K562 (cell line): ENCODE results near the gene ELMO1. TPM values are rescaled to one million over a fixed set of nuclear protein-coding genes. Genes with fewer than 3 reads are reported as not detected.

Experiments
- ATAC-seq: fragments of 200-7000 bp; cut with Tn5 transposase; 3 replicates; pipeline ENCODE4 v1.9.1; 2020; ENCODE audit warnings: moderate library complexity
- BruUV-seq: library from RNA; stranded (reverse); fragments of 400-500 nt; replicated peaks from 2 replicates; lab custom pipeline; 2021; lab: Mats Ljungman, UMichigan
- CTCF ChIA-PET: fragments of 300-600 bp; formaldehyde crosslinking; extraction: SDS; loops from one replicate; lab custom pipeline; 2021; ENCODE audit warnings: low intra/inter-chr PET ratio; lab: Yijun Ruan, JAX
- POLR2A ChIA-PET: fragments of 300-600, 350-650 bp; sonication (Branson Sonifier 250); formaldehyde crosslinking; extraction: SDS; loops from one replicate; lab custom pipeline; 2021; ENCODE audit warnings: antibody characterized with exemption, inconsistent platforms; lab: Yijun Ruan, JAX
- DNase-seq, 4 experiments: peaks; one replicate each; pipeline versions ENCODE4 v3.0.0 to v3.0.0-alpha.2; 2011 to 2018; ENCODE audit warnings: low spot score in 3 of 4, mixed read lengths in 3 of 4; ENCODE audit errors: extremely low read depth in 1 of 4
- FAIRE-seq: peaks from 2 replicates; lab custom pipeline; 2011; peaks lifted over from hg19 to GRCh38; lab: Jason Lieb, UNC
- H2AFZ ChIP-seq: 2 replicates; pipeline ENCODE4 v1.6.0; 2011; ENCODE audit warnings: low read depth, low read length, control low read depth, inconsistent platforms
- H3K27ac ChIP-seq: fragments of 200-600 bp; 3 replicates; pipeline ENCODE4 v1.8.0; 2011; ENCODE audit warnings: low read depth, mild to moderate bottlenecking, control low read depth, inconsistent platforms, low read length, moderate library complexity, mixed read lengths; ENCODE audit errors: extremely low read depth
- H3K27me3 ChIP-seq, 2 experiments: fragments of 300-600 bp in 1 of 2; 2 replicates in 1 of 2; 3 replicates in 1 of 2; pipeline versions ENCODE4 v1.6.0 to v1.8.0; 2011; ENCODE audit warnings: inconsistent platforms in 2 of 2, low read length in 2 of 2, mild to moderate bottlenecking in 1 of 2, mixed read lengths in 1 of 2, moderate library complexity in 1 of 2; ENCODE audit not compliant: control insufficient read depth in 2 of 2, insufficient read depth in 2 of 2
- H3K36me3 ChIP-seq: fragments of 300-600 bp; 3 replicates; pipeline ENCODE4 v1.8.0; 2011; ENCODE audit warnings: mild to moderate bottlenecking, low read length, inconsistent platforms; ENCODE audit not compliant: control insufficient read depth, insufficient read depth
- H3K4me1 ChIP-seq, 2 experiments: fragments of 200-600 bp in 1 of 2; replicated peaks in 1 of 2; 2 replicates in 1 of 2; 3 replicates in 1 of 2; pipeline versions ENCODE4 v1.5.1 to v1.8.0; 2011; ENCODE audit warnings: inconsistent platforms in 2 of 2, low read length in 2 of 2, mild to moderate bottlenecking in 1 of 2, mixed read lengths in 1 of 2, moderate library complexity in 1 of 2; ENCODE audit not compliant: control insufficient read depth in 2 of 2, insufficient read depth in 2 of 2
- H3K4me2 ChIP-seq: 2 replicates; pipeline ENCODE4 v1.6.1; 2011; ENCODE audit warnings: low read length, control low read depth, inconsistent platforms, mixed read lengths; ENCODE audit not compliant: insufficient read depth
- H3K4me3 ChIP-seq: fragments of 200-600 bp; sonication (generic), shearing (Covaris generic); 2 replicates; pipeline ENCODE4 v1.5.1; 2016; ENCODE audit warnings: control low read depth, inconsistent platforms
- H3K79me2 ChIP-seq: fragments of 200-600 bp; 3 replicates; pipeline ENCODE4 v1.8.0; 2011; ENCODE audit warnings: low read length, inconsistent platforms; ENCODE audit not compliant: control insufficient read depth, insufficient read depth
- H3K9ac ChIP-seq, 2 experiments: 2 replicates each; pipeline versions ENCODE4 v1.6.0 to v1.6.1; 2011; ENCODE audit warnings: low read depth in 2 of 2, low read length in 2 of 2, control low read depth in 1 of 2, inconsistent platforms in 1 of 2, mild to moderate bottlenecking in 1 of 2, mixed read lengths in 1 of 2; ENCODE audit not compliant: insufficient read depth in 1 of 2
- H3K9me1 ChIP-seq: one replicate; pipeline ENCODE4 v1.6.0; 2011; ENCODE audit warnings: inconsistent platforms, mild to moderate bottlenecking, low read length, moderate library complexity; ENCODE audit not compliant: control insufficient read depth, insufficient read depth
- H3K9me3 ChIP-seq: replicated peaks from 2 replicates; pipeline ENCODE4 v1.5.1; 2011; ENCODE audit warnings: low read depth, low read length, inconsistent platforms; ENCODE audit not compliant: control insufficient read depth, insufficient read depth
- H4K20me1 ChIP-seq: replicated peaks from 2 replicates; pipeline ENCODE4 v1.6.1; 2011; ENCODE audit warnings: low read length, inconsistent platforms, mixed read lengths; ENCODE audit not compliant: control insufficient read depth, insufficient read depth
- CREM ChIP-seq: IDR thresholded peaks from 2 replicates; pipeline ENCODE4 v1.6.1; 2014; ENCODE audit warnings: antibody characterized with exemption, low read depth
- ETV5 ChIP-seq: sonication (generic); formaldehyde crosslinking; IDR thresholded peaks from 2 replicates; pipeline ENCODE4 v1.4.0; 2020; ENCODE audit warnings: low read depth, mild to moderate bottlenecking, missing genetic modification reagents
- FOXK1 ChIP-seq: sonication (generic); formaldehyde crosslinking; IDR thresholded peaks from 2 replicates; pipeline ENCODE4 v1.8.0; 2022; ENCODE audit warnings: missing genetic modification reagents, mild to moderate bottlenecking, borderline replicate concordance
- GTF2A2 ChIP-seq: IDR thresholded peaks from 2 replicates; pipeline ENCODE4 v1.6.1; 2016; ENCODE audit warnings: mild to moderate bottlenecking, missing genetic modification characterization, missing compliant biosample characterization
- HMBOX1 ChIP-seq: sonication (generic); IDR thresholded peaks from 2 replicates; pipeline ENCODE4 v1.6.1; 2016
- JUND ChIP-seq, 2 experiments: IDR thresholded peaks; 2 replicates in 1 of 2; 3 replicates in 1 of 2; pipeline ENCODE4 v1.6.1; 2011; ENCODE audit warnings: borderline replicate concordance in 2 of 2, low read depth in 2 of 2, low read length in 2 of 2, improper control_type of control experiment in 1 of 2, missing biosample characterization in 1 of 2, missing genetic modification characterization in 1 of 2, missing genetic modification reagents in 1 of 2
- PHTF2 ChIP-seq: fragments of 250-450 bp; sonication (Bioruptor Pico); IDR thresholded peaks from 2 replicates; pipeline ENCODE4 v1.5.0; 2021; ENCODE audit warnings: mild to moderate bottlenecking
- RBM17 ChIP-seq: fragments of 200-400 bp; formaldehyde crosslinking; IDR thresholded peaks from 2 replicates; pipeline ENCODE4 v1.6.1; 2017; ENCODE audit warnings: low read depth, mild to moderate bottlenecking, low read length, borderline replicate concordance
- SETDB1 ChIP-seq: IDR thresholded peaks from one replicate; pipeline ENCODE4 v1.6.1; 2012; ENCODE audit warnings: low read length, control low read depth, inconsistent platforms
- SLC30A9 ChIP-seq: fragments of 250-450 bp; sonication (Bioruptor Pico); IDR thresholded peaks from 2 replicates; pipeline ENCODE4 v1.8.0; 2022; ENCODE audit warnings: mild to moderate bottlenecking, moderate library complexity
- SMARCB1 ChIP-seq: IDR thresholded peaks from 2 replicates; pipeline ENCODE4 v1.6.1; 2011; ENCODE audit warnings: improper control_type of control experiment, low read depth; ENCODE audit not compliant: insufficient read length
- SREBF2 ChIP-seq: sonication (generic); formaldehyde crosslinking; IDR thresholded peaks from 2 replicates; pipeline ENCODE4 v1.4.0; 2020; ENCODE audit warnings: mild to moderate bottlenecking, missing genetic modification reagents
- ZNF274 ChIP-seq: IDR thresholded peaks from 2 replicates; pipeline ENCODE4 v1.6.1; 2011; ENCODE audit warnings: low read depth, mild to moderate bottlenecking, low read length, moderate library complexity, borderline replicate concordance
- ZNF79 ChIP-seq: fragments of 250-450 bp; sonication (Bioruptor Pico); IDR thresholded peaks from 2 replicates; pipeline ENCODE4 v1.4.0; 2020; ENCODE audit warnings: low read depth, mild to moderate bottlenecking, moderate library complexity
- WGBS: fragments of 100-300 bp; shearing (Covaris generic); methylation state at CpG from one replicate; pipeline ENCODE4 v1.1.6; 2016; ENCODE audit warnings: low coverage, mixed read lengths; ENCODE audit not compliant: insufficient coverage; ENCODE audit errors: missing lambda C conversion rate; 5-methylcytosine and 5-hydroxymethylcytosine counted together
- in situ Hi-C: fragments of 300-500 bp; cut with MboI; formaldehyde crosslinking; loops from 4 replicates; pipeline ENCODE4 v1.15.0; 2018; ENCODE audit warnings: inconsistent platforms, mixed read lengths
- intact Hi-C: fragments of 100-400 bp; cut with micrococcal nuclease; formaldehyde crosslinking; loops from 2 replicates; pipeline ENCODE4 v1.14.2; 2022
- polyA plus RNA-seq, 8 experiments: library from polyadenylated mRNA; depleted of rRNA in 4 of 8; stranded (reverse) in 5 of 8; unstranded in 3 of 8; fragments of >200 nt; fragmentation: Nextera tagmentation in 2 of 8; fragmentation: Illumina TruSeq in 1 of 8; extraction: Ambion mirVana in 2 of 8; extraction: Trizol in 1 of 8; gene quantifications; 2 replicates each; pipeline versions ENCODE4 v1.2.1 to v1.2.3, GENCODE V29; 2011 to 2014; ENCODE audit warnings: inconsistent platforms in 1 of 8, missing spikeins in 1 of 8
- total RNA-seq, 7 experiments: library from RNA; depleted of rRNA in 6 of 7; stranded (reverse); fragments of >200 nt in 6 of 7; fragmentation: Illumina TruSeq in 2 of 7; extraction: Trizol in 2 of 7; gene quantifications; 2 replicates each; pipeline versions ENCODE4 v1.2.1 to v1.2.3, GENCODE V29; 2011 to 2021; ENCODE audit warnings: low replicate concordance in 1 of 7
- TF ChIP-seq, protein P1 (sequence below): fragments of 450-650 bp; formaldehyde crosslinking; IDR thresholded peaks from 2 replicates; pipeline ENCODE4 v1.4.0; 2020; ENCODE audit warnings: mild to moderate bottlenecking, moderate library complexity

Gene ELMO1
- total and polyA plus RNA-seq, 9 of the 15 experiments (the other 6 are each of a cell fraction or from before 2014, with no cell fraction given) = 0.36 to 7.2 (median 3.6) TPM

DNA sequence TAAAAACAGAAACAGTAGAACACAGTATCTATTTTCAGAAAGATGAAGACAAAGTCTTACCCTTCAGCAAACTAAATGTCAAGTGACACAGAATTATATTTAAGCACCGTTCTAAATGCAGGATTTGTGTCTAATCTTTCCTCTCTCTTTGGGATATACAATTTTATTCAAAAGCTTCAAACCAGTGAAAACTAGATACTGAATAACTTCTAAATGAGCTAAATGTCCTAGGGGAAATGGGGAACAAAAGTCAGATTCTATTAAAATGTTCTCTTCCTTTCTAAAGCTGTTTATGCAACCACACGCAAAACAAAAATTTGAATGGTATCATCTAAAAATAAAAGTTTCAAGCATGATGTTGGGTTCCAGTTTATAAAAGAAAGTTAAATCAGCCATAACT lies 588.0 kb downstream of the ELMO1 start:
- Histone ChIP-seq H3K9me1 (no peaks in the 10 kb centered on the region), H3K9me3 (no peaks in the 10 kb centered on the region), H3K79me2 (no peaks in the 10 kb centered on the region), H2AFZ (no peak overlapping the region), H3K4me2 (no peak overlapping the region), H3K4me3 (no peak overlapping the region), H3K4me1 (no peaks in the 10 kb centered on the region), H3K27me3 (no peaks in the 10 kb centered on the region), H3K9ac (no peak overlapping the region), H3K36me3 (no peaks in the 10 kb centered on the region), H3K27ac (no peak overlapping the region), H4K20me1 (no peaks in the 10 kb centered on the region)
- FAIRE-seq = no peak
- CTCF ChIA-PET = no interaction called here
- no TSS peak for BruUV-seq
- no peak for DNase-seq
- ATAC-seq = no peak
- 5% methylated on average over 2 of the region's 2 CpGs for WGBS
- intact Hi-C loops (no loop called here), in situ Hi-C loops (no loop called here)
- POLR2A ChIA-PET = interaction anchor here (1.2 kb wide), 1 partner anchor 9 kb away, joined by 3 read pairs; no protein-coding TSS in a partner anchor
- TF ChIP-seq CREM (no peak), GTF2A2 (tag) (no peak)
- TF ChIP-seq, protein P1, sequence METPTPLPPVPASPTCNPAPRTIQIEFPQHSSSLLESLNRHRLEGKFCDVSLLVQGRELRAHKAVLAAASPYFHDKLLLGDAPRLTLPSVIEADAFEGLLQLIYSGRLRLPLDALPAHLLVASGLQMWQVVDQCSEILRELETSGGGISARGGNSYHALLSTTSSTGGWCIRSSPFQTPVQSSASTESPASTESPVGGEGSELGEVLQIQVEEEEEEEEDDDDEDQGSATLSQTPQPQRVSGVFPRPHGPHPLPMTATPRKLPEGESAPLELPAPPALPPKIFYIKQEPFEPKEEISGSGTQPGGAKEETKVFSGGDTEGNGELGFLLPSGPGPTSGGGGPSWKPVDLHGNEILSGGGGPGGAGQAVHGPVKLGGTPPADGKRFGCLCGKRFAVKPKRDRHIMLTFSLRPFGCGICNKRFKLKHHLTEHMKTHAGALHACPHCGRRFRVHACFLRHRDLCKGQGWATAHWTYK (CRISPR knock-in tag) = no peak

DNA sequence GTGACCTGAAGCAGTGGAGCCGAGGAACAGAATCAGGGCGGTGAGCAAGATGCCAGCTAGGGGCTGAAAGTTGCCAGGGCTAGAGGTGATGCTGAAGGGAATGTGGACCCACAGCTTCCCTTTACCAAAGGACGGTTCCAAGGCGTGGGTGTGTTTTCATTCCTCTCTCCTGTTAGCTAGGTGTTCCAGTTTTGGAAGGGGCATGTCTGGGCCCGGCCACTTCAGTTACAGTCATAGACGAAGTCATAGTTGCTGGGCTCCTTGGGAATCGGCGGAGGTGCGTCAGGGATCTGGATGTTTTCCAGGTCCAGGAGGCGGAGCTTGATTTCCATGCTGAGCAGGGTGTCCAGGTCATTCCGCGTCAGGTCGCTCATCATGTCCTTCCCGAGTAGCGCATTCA lies 593.3 kb downstream of the ELMO1 start:
- H2AFZ ChIP-seq = no peak overlapping the region
- H3K4me2 ChIP-seq = no peak overlapping the region
- no peak overlapping the region for H3K4me3 ChIP-seq
- H3K9ac ChIP-seq = no peak overlapping the region
- no peaks in the 10 kb centered on the region for H3K27me3 ChIP-seq
- no peaks in the 10 kb centered on the region for H3K9me3 ChIP-seq
- FAIRE-seq (no peak), DNase-seq (no peak), ATAC-seq (no peak)
- ChIA-PET CTCF (no interaction called here), POLR2A (interaction anchor here (0.6 kb wide), 1 partner anchor 175 kb away, joined by 3 read pairs; no protein-coding TSS in a partner anchor)
- in situ Hi-C loops = no loop called here
- H3K79me2 ChIP-seq = no peaks in the 10 kb centered on the region
- H4K20me1 ChIP-seq = no peaks in the 10 kb centered on the region
- no peaks in the 10 kb centered on the region for H3K36me3 ChIP-seq
- intact Hi-C loops = no loop called here
- no peaks in the 10 kb centered on the region for H3K9me1 ChIP-seq
- H3K4me1 ChIP-seq = no peaks in the 10 kb centered on the region
- no peak overlapping the region for H3K27ac ChIP-seq
- BruUV-seq = no TSS peak
- 24% methylated on average over 15 of the region's 15 CpGs for WGBS
- TF ChIP-seq PHTF2 = no peak
- TF ChIP-seq SMARCB1 = no peak
- TF ChIP-seq ZNF79 (CRISPR knock-in tag) = no peak
- TF ChIP-seq SETDB1 = no peak
- no peak for TF ChIP-seq ZNF274
- TF ChIP-seq RBM17 = no peak
- no peak for TF ChIP-seq FOXK1 (CRISPR knock-in tag)
- no peak for TF ChIP-seq SREBF2
- no peak for TF ChIP-seq JUND (IDR thresholded peaks at IDR 0.05; ENCODE audit: borderline replicate concordance, low read depth, low read length)
- no peak for TF ChIP-seq JUND (tag; IDR thresholded peaks at IDR 0.05; ENCODE audit: borderline replicate concordance, low read depth, low read length)
- TF ChIP-seq HMBOX1 = no peak
- no peak for TF ChIP-seq SLC30A9
- TF ChIP-seq ETV5 = no peak
